ENCODE data around the gene ALDH1A3. TPM values are rescaled to one million over a fixed set of nuclear protein-coding genes. Genes with fewer than 3 reads are reported as not detected.

Gene ALDH1A3
- polyA plus RNA-seq, 2 donors: 9.3 to 32.8 TPM

DNA sequence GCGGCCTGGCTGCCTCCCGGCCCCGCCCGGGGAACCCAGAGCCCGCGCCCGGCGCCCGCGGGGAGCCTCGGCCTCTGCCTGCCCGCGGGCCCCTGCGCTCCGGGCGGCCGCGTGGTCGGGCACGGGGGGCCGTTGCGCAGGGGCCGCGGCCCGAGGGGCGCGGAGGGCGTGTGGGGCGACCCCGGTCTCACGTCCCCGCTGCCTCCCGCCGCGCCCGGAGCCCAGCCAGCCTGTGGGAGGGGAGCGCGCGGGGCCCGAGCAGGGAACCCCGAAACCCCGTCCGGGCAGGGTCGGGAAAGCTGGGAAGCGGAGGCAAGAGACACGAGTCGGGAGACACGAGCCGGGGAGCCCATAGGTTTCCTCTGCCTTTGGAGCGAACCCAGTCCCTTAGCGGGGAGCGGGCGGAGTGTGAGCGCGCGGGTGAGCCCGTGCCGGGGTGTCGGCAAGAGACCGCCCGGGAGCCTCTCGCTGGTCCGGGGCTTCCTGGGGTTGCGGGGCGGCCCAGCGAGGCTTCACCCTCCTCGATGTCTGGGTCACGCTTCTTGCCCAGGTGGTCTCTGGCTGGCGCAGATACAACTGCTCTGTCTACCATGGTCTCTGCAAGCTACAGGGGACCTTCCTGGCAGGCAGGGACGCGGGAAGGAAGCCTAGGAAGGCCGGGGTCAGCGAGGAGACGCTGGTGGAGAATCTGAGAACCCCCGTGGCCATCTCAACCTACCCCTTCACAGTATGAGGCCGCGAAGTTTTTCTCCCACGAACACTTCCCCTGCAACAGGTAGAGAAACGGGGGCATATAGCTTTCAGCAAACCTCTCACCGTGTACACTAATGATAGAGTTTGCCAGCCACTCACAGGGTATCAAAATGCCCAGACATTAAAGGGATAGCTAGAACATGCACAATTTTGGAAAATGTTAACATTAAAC is 40.1 kb downstream of the ALDH1A3 start:
- peaks cover 0 to 8% of the 10 kb centered on the region in 2 donors for H3K4me1 ChIP-seq (ENCODE audit: control insufficient read depth in 2 of 2, insufficient read depth in 2 of 2, low read length in 1 of 2)
- H3K4me3 ChIP-seq (ENCODE audit: low read depth in 1 of 2, low read length in 2 of 2): peak overlapping the region; percentile 71 to 78
- H3K36me3 ChIP-seq (ENCODE audit: control insufficient read depth in 2 of 2, insufficient read depth in 2 of 2, low read length in 1 of 2): peaks cover 0 to 3% of the 10 kb centered on the region in 2 donors
- 3 to 4% methylated on average over 58 to 80 of the region's 80 CpGs for WGBS, 2 donors
- no peaks in the 10 kb centered on the region for H3K9me3 ChIP-seq (ENCODE audit: control insufficient read depth in 2 of 2, insufficient read depth in 1 of 2, low read depth in 1 of 2, low read length in 1 of 2)
- peak overlapping the region; percentile 60 to 84 for H3K27ac ChIP-seq (ENCODE audit: low read depth in 2 of 2, low read length in 1 of 2)
- H3K27me3 ChIP-seq (ENCODE audit: control insufficient read depth in 1 of 2, insufficient read depth in 2 of 2, low read length in 2 of 2): no peaks in the 10 kb centered on the region

DNA sequence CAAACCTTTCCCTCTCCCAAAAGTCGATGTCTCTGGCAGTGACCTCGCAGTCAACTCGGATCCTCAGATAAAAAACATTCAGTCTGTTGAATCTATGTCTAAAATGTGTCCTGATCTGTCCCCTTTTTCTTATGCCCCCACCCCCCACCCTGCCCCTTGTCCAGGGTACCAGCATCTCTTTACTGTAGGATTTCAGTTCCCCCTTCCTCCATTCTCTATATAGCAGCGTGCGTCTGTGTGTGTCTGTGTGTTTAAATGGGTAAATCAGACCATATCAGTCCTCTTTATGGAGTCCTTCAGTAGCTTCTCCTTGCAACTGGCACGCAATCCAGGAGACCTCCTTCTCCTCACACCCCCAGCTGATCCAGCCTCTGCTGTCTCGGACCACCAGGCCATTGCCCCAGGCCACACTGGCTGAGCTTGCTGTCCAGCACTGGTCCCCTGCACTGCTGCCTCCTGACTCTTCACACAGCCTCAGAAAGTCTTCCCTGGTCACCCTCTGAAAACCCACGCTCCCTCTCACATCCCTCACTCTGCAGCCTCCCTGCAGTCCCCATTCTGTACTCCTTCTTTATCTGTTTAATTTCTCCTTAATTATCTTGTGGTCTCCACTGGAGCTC is 41.0 kb downstream of the ALDH1A3 start:
- Histone ChIP-seq H3K27ac (ENCODE audit: low read depth in 2 of 2, low read length in 1 of 2) (no peak overlapping the region), H3K9me3 (ENCODE audit: control insufficient read depth in 2 of 2, insufficient read depth in 1 of 2, low read depth in 1 of 2, low read length in 1 of 2) (no peaks in the 10 kb centered on the region), H3K4me3 (ENCODE audit: low read depth in 1 of 2, low read length in 2 of 2) (no peak overlapping the region), H3K4me1 (ENCODE audit: control insufficient read depth in 2 of 2, insufficient read depth in 2 of 2, low read length in 1 of 2) (peaks cover 0 to 8% of the 10 kb centered on the region in 2 donors), H3K36me3 (ENCODE audit: control insufficient read depth in 2 of 2, insufficient read depth in 2 of 2, low read length in 1 of 2) (peaks cover 0 to 3% of the 10 kb centered on the region in 2 donors), H3K27me3 (ENCODE audit: control insufficient read depth in 1 of 2, insufficient read depth in 2 of 2, low read length in 2 of 2) (no peaks in the 10 kb centered on the region)
- WGBS, 2 donors: 87 to 91% methylated on average over 8 of the region's 8 CpGs

DNA sequence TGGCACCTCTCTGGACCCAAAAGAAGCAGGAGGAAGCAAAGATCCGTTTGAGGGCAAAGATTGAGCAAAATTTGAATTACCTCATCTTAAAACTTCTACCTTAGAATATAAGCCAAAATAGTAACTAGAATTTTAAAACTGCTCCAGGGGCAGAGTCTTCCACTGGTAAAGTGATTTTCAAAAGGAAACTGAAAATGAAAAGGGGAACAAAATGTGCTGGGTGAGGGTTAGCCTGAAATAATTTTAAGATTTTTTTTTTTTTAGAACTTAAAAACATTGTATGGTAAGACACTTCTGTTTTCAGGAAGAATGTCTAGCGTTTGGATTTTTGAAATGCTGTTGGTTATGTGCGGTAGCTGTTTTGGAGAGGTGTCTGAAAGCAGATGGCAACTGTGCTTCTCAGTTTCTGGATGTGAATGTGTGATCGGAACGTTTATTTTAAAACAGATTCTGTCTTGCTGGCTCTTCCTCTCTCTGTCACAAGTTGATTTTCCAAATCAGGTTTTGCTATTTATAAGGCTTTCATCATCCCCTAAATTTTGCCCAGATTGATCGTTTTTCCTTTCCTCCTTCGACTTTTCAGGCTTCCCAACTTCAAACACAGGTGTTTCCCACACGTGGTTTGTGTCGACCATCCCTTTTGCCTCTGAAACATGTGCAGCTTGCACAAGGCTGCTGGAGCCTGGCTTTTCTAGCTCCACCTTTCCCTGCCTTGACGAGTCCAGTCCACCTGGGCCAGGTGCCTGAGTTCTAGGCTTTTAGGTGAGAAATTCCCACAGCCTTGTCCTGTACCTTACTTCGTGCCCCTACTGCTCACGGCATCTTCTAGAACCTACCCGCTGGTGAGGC is 42.8 kb downstream of the ALDH1A3 start:
- Histone ChIP-seq H3K27me3 (ENCODE audit: control insufficient read depth in 1 of 2, insufficient read depth in 2 of 2, low read length in 2 of 2) (no peaks in the 10 kb centered on the region), H3K4me3 (ENCODE audit: low read depth in 1 of 2, low read length in 2 of 2) (no peak overlapping the region), H3K27ac (ENCODE audit: low read depth in 2 of 2, low read length in 1 of 2) (no peak overlapping the region), H3K4me1 (ENCODE audit: control insufficient read depth in 2 of 2, insufficient read depth in 2 of 2, low read length in 1 of 2) (peaks cover 0 to 8% of the 10 kb centered on the region in 2 donors), H3K36me3 (ENCODE audit: control insufficient read depth in 2 of 2, insufficient read depth in 2 of 2, low read length in 1 of 2) (peaks cover 0 to 10% of the 10 kb centered on the region in 2 donors), H3K9me3 (ENCODE audit: control insufficient read depth in 2 of 2, insufficient read depth in 1 of 2, low read depth in 1 of 2, low read length in 1 of 2) (no peaks in the 10 kb centered on the region)
- WGBS, 2 donors: 68 to 72% methylated on average over 13 of the region's 13 CpGs

DNA sequence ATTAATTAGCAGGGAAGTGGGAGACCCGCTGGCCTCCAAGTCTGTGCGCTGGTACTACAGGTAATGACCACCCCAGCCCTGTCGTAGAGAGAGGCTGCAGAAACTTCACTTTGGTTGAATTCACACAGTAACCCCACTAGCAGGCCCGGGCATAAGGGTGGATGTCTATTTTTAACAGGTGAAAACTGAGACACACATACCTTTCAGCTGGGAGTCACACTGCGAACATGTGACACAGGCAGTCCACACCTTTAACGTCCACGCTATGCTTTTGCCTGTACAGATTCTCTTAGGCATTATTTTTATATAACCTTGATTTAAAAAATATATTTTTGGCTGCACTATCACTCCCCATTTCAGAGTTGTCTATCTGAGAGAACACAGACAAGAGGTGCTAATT is 43.4 kb downstream of the ALDH1A3 start:
- Histone ChIP-seq H3K4me3 (ENCODE audit: low read depth in 1 of 2, low read length in 2 of 2) (no peak overlapping the region), H3K4me1 (ENCODE audit: control insufficient read depth in 2 of 2, insufficient read depth in 2 of 2, low read length in 1 of 2) (peaks cover 0 to 4% of the 10 kb centered on the region in 2 donors), H3K27ac (ENCODE audit: low read depth in 2 of 2, low read length in 1 of 2) (no peak overlapping the region), H3K9me3 (ENCODE audit: control insufficient read depth in 2 of 2, insufficient read depth in 1 of 2, low read depth in 1 of 2, low read length in 1 of 2) (no peaks in the 10 kb centered on the region), H3K27me3 (ENCODE audit: control insufficient read depth in 1 of 2, insufficient read depth in 2 of 2, low read length in 2 of 2) (no peaks in the 10 kb centered on the region), H3K36me3 (ENCODE audit: control insufficient read depth in 2 of 2, insufficient read depth in 2 of 2, low read length in 1 of 2) (peaks cover 0 to 10% of the 10 kb centered on the region in 2 donors)
- WGBS, 2 donors: 88 to 91% methylated on average over 7 of the region's 7 CpGs

DNA sequence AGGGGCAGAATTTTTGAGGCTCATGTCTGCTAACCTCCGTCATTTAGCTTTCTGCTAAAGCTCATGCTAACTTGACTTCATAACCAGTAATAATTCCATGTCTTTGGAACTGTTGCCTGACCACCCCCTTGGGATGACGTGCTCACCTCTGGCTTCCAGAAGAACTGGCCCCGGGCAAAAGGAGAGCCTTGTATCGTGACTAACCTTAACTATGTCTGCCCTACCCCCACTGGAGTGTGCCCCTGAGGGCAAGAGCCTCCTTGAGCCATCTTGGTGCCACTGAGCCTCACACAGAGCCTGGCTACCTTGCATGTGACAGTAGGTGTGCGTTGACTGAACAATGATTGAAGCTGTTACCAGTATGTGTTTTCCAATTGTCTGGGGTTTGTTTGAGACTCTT is 44.3 kb downstream of the ALDH1A3 start:
- 88 to 90% methylated on average over 5 of the region's 5 CpGs for WGBS, 2 donors
- Histone ChIP-seq H3K27me3 (ENCODE audit: control insufficient read depth in 1 of 2, insufficient read depth in 2 of 2, low read length in 2 of 2) (no peaks in the 10 kb centered on the region), H3K36me3 (ENCODE audit: control insufficient read depth in 2 of 2, insufficient read depth in 2 of 2, low read length in 1 of 2) (peaks cover 0 to 10% of the 10 kb centered on the region in 2 donors), H3K4me1 (ENCODE audit: control insufficient read depth in 2 of 2, insufficient read depth in 2 of 2, low read length in 1 of 2) (peaks cover 0 to 8% of the 10 kb centered on the region in 2 donors), H3K27ac (ENCODE audit: low read depth in 2 of 2, low read length in 1 of 2) (no peak overlapping the region), H3K4me3 (ENCODE audit: low read depth in 1 of 2, low read length in 2 of 2) (no peak overlapping the region), H3K9me3 (ENCODE audit: control insufficient read depth in 2 of 2, insufficient read depth in 1 of 2, low read depth in 1 of 2, low read length in 1 of 2) (no peaks in the 10 kb centered on the region)

DNA sequence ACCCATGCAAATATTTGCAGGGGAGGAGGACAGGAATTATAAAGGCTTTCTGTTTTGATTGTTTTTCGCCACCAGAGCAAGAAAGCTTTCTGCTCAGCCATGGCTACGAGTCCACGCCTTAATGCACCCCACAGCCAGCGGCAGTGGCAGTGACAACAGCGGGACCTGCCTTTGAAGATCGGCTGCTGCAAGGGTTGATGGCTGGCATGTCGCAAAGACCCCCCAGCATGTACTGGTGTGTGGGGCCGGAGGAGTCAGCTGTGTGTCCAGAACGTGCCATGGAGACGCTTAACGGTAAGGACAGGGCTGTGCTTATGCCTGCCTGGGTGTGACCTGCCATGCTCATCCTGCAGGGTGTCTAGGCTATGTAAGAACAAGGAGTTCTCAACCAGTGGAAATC is 44.8 kb downstream of the ALDH1A3 start:
- no peak overlapping the region for H3K4me3 ChIP-seq (ENCODE audit: low read depth in 1 of 2, low read length in 2 of 2)
- peaks cover 0 to 10% of the 10 kb centered on the region in 2 donors for H3K4me1 ChIP-seq (ENCODE audit: control insufficient read depth in 2 of 2, insufficient read depth in 2 of 2, low read length in 1 of 2)
- H3K9me3 ChIP-seq (ENCODE audit: control insufficient read depth in 2 of 2, insufficient read depth in 1 of 2, low read depth in 1 of 2, low read length in 1 of 2): no peaks in the 10 kb centered on the region
- peaks cover 0 to 10% of the 10 kb centered on the region in 2 donors for H3K36me3 ChIP-seq (ENCODE audit: control insufficient read depth in 2 of 2, insufficient read depth in 2 of 2, low read length in 1 of 2)
- WGBS, 2 donors: 86 to 89% methylated on average over 11 of the region's 11 CpGs
- no peak overlapping the region for H3K27ac ChIP-seq (ENCODE audit: low read depth in 2 of 2, low read length in 1 of 2)
- H3K27me3 ChIP-seq (ENCODE audit: control insufficient read depth in 1 of 2, insufficient read depth in 2 of 2, low read length in 2 of 2): no peaks in the 10 kb centered on the region

DNA sequence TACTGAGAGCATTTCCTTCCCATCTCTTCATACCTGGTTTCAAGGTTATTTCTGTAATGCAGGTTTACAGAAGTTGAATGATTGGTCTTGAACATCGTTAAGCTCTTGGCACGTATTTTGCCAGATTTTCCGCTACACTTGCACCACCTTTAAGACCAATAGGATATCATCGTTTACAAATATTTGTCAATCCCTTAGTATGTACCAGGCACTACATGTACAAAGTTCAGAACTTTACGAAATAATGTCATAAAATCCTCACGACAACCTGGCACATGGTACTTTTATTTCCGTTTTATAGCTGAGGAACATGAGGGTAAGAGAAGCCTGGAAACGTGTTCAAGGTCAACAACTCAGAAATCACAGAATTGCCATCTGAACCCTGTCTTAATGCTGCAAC is 45.8 kb downstream of the ALDH1A3 start:
- Histone ChIP-seq H3K4me1 (ENCODE audit: control insufficient read depth in 2 of 2, insufficient read depth in 2 of 2, low read length in 1 of 2) (peaks cover 0 to 8% of the 10 kb centered on the region in 2 donors), H3K27ac (ENCODE audit: low read depth in 2 of 2, low read length in 1 of 2) (no peak overlapping the region), H3K9me3 (ENCODE audit: control insufficient read depth in 2 of 2, insufficient read depth in 1 of 2, low read depth in 1 of 2, low read length in 1 of 2) (no peaks in the 10 kb centered on the region), H3K4me3 (ENCODE audit: low read depth in 1 of 2, low read length in 2 of 2) (no peak overlapping the region), H3K36me3 (ENCODE audit: control insufficient read depth in 2 of 2, insufficient read depth in 2 of 2, low read length in 1 of 2) (peaks cover 0 to 10% of the 10 kb centered on the region in 2 donors), H3K27me3 (ENCODE audit: control insufficient read depth in 1 of 2, insufficient read depth in 2 of 2, low read length in 2 of 2) (no peaks in the 10 kb centered on the region)
- 76 to 93% methylated on average over 8 of the region's 8 CpGs for WGBS, 2 donors

DNA sequence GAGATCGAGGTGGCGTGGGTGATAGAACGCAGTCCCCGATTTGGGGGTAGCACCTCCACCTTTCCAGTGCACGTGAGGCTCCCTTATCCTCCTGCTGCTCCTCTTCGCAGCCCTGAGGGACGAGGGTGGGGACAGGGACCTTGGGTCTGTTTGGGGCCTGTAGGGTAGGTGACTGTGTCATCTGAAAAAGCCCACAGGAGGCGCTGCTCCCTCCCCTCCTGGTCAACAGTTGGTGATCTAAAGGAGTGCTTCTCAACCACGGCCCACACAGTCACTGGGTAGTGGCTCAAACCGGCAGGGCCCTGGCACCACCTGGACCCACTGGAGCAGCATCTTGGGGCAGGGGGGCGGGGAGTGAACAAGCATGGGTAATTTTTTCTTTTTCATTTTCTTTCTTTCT is 46.6 kb downstream of the ALDH1A3 start:
- H3K4me3 ChIP-seq (ENCODE audit: low read depth in 1 of 2, low read length in 2 of 2): no peak overlapping the region
- 90 to 92% methylated on average over 11 of the region's 11 CpGs for WGBS, 2 donors
- H3K4me1 ChIP-seq (ENCODE audit: control insufficient read depth in 2 of 2, insufficient read depth in 2 of 2, low read length in 1 of 2): peaks cover 0 to 8% of the 10 kb centered on the region in 2 donors
- no peaks in the 10 kb centered on the region for H3K9me3 ChIP-seq (ENCODE audit: control insufficient read depth in 2 of 2, insufficient read depth in 1 of 2, low read depth in 1 of 2, low read length in 1 of 2)
- H3K36me3 ChIP-seq (ENCODE audit: control insufficient read depth in 2 of 2, insufficient read depth in 2 of 2, low read length in 1 of 2): peaks cover 0 to 10% of the 10 kb centered on the region in 2 donors
- H3K27ac ChIP-seq (ENCODE audit: low read depth in 2 of 2, low read length in 1 of 2): no peak overlapping the region
- no peaks in the 10 kb centered on the region for H3K27me3 ChIP-seq (ENCODE audit: control insufficient read depth in 1 of 2, insufficient read depth in 2 of 2, low read length in 2 of 2)
